ENCODE data around the gene SLC4A1AP.

The SLC4A1AP gene

GRCh38 chr2:27663285-27664153, at the start of gene SLC4A1AP, which contains the start of gene SUPT7L:
Gene SLC4A1AP (plus strand): TSS chr2:27663889. CDS start chr2:27663915, 26 bp downstream.
Gene SUPT7L (minus strand): TSS chr2:27663614. CDS start chr2:27662192, 1,422 bp downstream.
- Histone ChIP-seq H2AFZ (ENCODE audit: low read depth, low read length) (peak within 1 kb of the TSS; percentile 99), H3K27ac (ENCODE audit: low read length) (peak within 1 kb of the TSS; percentile 75), H3K27me3 (ENCODE audit: low read depth, low read length) (no peaks in the 10 kb centered on the region), H3K4me1 (ENCODE audit: low read length) (peaks cover 18% of the 10 kb centered on the region), H3K4me3 (ENCODE audit: low read length) (peak within 1 kb of the TSS; percentile 94), H3K9me3 (ENCODE audit: insufficient read depth, low read length) (no peaks in the 10 kb centered on the region), H3K4me2 (ENCODE audit: low read length) (peak within 1 kb of the TSS; percentile 73), H3K9ac (ENCODE audit: low read length) (peak within 1 kb of the TSS; percentile 76), H3K36me3 (replicated peaks; ENCODE audit: low read depth, low read length) (peaks cover 21% of the 10 kb centered on the region), H4K20me1 (ENCODE audit: insufficient read depth, low read length) (no peaks in the 10 kb centered on the region), H3K79me2 (ENCODE audit: low read length) (peaks cover 36% of the 10 kb centered on the region)
- no peak for TF ChIP-seq EZH2phosphoT487 (IDR thresholded peaks at IDR 0.05; ENCODE audit: low read depth)

DNA sequence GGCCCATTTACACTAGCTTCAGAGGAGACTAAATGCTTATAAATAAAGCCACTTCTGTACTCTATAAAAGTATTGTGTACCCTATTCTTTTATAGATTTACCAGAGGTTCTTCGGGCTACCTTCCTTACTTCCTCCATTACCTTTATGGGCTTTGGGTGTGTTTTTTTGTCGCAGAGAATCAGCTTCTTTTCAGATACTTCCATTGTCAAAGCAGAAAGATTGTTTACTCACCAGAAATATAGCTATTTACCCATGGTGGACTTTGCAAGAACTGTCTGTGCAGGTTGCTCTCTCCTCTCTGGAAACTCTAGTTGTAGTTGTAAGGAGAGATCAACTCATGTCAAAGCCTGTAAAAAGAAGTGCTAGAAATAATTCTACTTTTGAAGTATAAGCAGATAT, 49.7 kb upstream of the SLC4A1AP start:
- H3K27me3 ChIP-seq (ENCODE audit: low read depth, low read length): no peaks in the 10 kb centered on the region
- H4K20me1 ChIP-seq (ENCODE audit: insufficient read depth, low read length): no peaks in the 10 kb centered on the region
- no peaks in the 10 kb centered on the region for H3K9me3 ChIP-seq (ENCODE audit: insufficient read depth, low read length)
- H3K27ac ChIP-seq (ENCODE audit: low read length): no peak overlapping the region
- TF ChIP-seq CTCF (IDR thresholded peaks at IDR 0.05; ENCODE audit: low read depth, low read length): no peak
- TF ChIP-seq EZH2phosphoT487 (IDR thresholded peaks at IDR 0.05; ENCODE audit: low read depth): no peak
- no peak overlapping the region for H3K4me3 ChIP-seq (ENCODE audit: low read length)
- H3K4me2 ChIP-seq (ENCODE audit: low read length): no peak overlapping the region
- H3K79me2 ChIP-seq (ENCODE audit: low read length): no peaks in the 10 kb centered on the region
- no peak overlapping the region for H2AFZ ChIP-seq (ENCODE audit: low read depth, low read length)
- peaks cover 46% of the 10 kb centered on the region for H3K36me3 ChIP-seq (replicated peaks; ENCODE audit: low read depth, low read length)
- no peak overlapping the region for H3K9ac ChIP-seq (ENCODE audit: low read length)
- H3K4me1 ChIP-seq (ENCODE audit: low read length): no peaks in the 10 kb centered on the region

- Histone ChIP-seq H4K20me1 (ENCODE audit: insufficient read depth, low read length) (no peaks in the 10 kb centered on the region), H3K4me1 (ENCODE audit: low read length) (no peaks in the 10 kb centered on the region), H3K4me2 (ENCODE audit: low read length) (no peak overlapping the region), H3K4me3 (ENCODE audit: low read length) (no peak overlapping the region), H2AFZ (ENCODE audit: low read depth, low read length) (no peak overlapping the region), H3K9me3 (ENCODE audit: insufficient read depth, low read length) (no peaks in the 10 kb centered on the region), H3K9ac (ENCODE audit: low read length) (no peak overlapping the region), H3K36me3 (replicated peaks; ENCODE audit: low read depth, low read length) (peaks cover 44% of the 10 kb centered on the region), H3K79me2 (ENCODE audit: low read length) (no peaks in the 10 kb centered on the region), H3K27me3 (ENCODE audit: low read depth, low read length) (no peaks in the 10 kb centered on the region), H3K27ac (ENCODE audit: low read length) (no peak overlapping the region)
- TF ChIP-seq EZH2phosphoT487 (IDR thresholded peaks at IDR 0.05; ENCODE audit: low read depth) (no peak), CTCF (IDR thresholded peaks at IDR 0.05; ENCODE audit: low read depth, low read length) (no peak)
Measured at GRCh38 chr2:27615316-27615715, 48.4 kb upstream of the SLC4A1AP start.

- Histone ChIP-seq H3K4me2 (ENCODE audit: low read length) (no peak overlapping the region), H3K4me1 (ENCODE audit: low read length) (peaks cover 15% of the 10 kb centered on the region), H4K20me1 (ENCODE audit: insufficient read depth, low read length) (no peaks in the 10 kb centered on the region), H3K4me3 (ENCODE audit: low read length) (no peak overlapping the region), H3K9ac (ENCODE audit: low read length) (no peak overlapping the region), H2AFZ (ENCODE audit: low read depth, low read length) (no peak overlapping the region), H3K79me2 (ENCODE audit: low read length) (no peaks in the 10 kb centered on the region), H3K36me3 (replicated peaks; ENCODE audit: low read depth, low read length) (peaks cover 46% of the 10 kb centered on the region), H3K27me3 (ENCODE audit: low read depth, low read length) (no peaks in the 10 kb centered on the region), H3K27ac (ENCODE audit: low read length) (no peak overlapping the region), H3K9me3 (ENCODE audit: insufficient read depth, low read length) (no peaks in the 10 kb centered on the region)
- TF ChIP-seq CTCF (IDR thresholded peaks at IDR 0.05; ENCODE audit: low read depth, low read length) (peak; percentile 7; the same call in 1 of the 2 replicates), EZH2phosphoT487 (IDR thresholded peaks at IDR 0.05; ENCODE audit: low read depth) (no peak)
Measured at GRCh38 chr2:27621524-27621923, 42.2 kb upstream of the SLC4A1AP start.
